Right cardiac atrium (tissue), 5 donors: Measurements from ENCODE around the gene GPC5. TPM values are rescaled to one million over a fixed set of nuclear protein-coding genes. Genes with fewer than 3 reads are reported as not detected.
"Not testable (repeated sequence)": the region's sequence is repeated elsewhere in the genome, so short reads cannot be mapped to it uniquely, and the experiment has no call there.

Experiments
- ATAC-seq, 2 donors: fragments of 200-7000 bp; cut with Tn5 transposase; one replicate each; pipeline versions ENCODE4 v1.8.0 to v1.9.1; 2020; ENCODE audit warnings: moderate library complexity in 2 of 2, mild to moderate bottlenecking in 1 of 2
- DNase-seq, 3 donors: peaks; one replicate each; pipeline ENCODE4 v3.0.0-alpha.2; 2020
- H3K27ac ChIP-seq: one replicate; pipeline ENCODE4 v1.5.1; 2013; ENCODE audit warnings: mild to moderate bottlenecking, low read length, control low read depth, moderate library complexity
- H3K27me3 ChIP-seq: one replicate; pipeline ENCODE4 v1.6.1; 2013; ENCODE audit not compliant: control insufficient read depth, insufficient read depth
- H3K4me1 ChIP-seq: one replicate; pipeline ENCODE4 v1.6.1; 2013; ENCODE audit warnings: low read length; ENCODE audit not compliant: control insufficient read depth, insufficient read depth
- H3K4me3 ChIP-seq: one replicate; pipeline ENCODE4 v1.5.1; 2013; ENCODE audit warnings: low read length, control low read depth
- H3K9me3 ChIP-seq: one replicate; pipeline ENCODE4 v1.6.1; 2013; ENCODE audit warnings: low read length; ENCODE audit not compliant: control insufficient read depth
- WGBS: extraction: QIAGEN DNeasy Blood & Tissue Kit; methylation state at CpG from one replicate; pipeline ENCODE4 v1.1.7; 2013; 5-methylcytosine and 5-hydroxymethylcytosine counted together
- intact Hi-C, 4 donors: fragments of 100-400 bp; cut with DNase I; formaldehyde crosslinking; loops; one replicate each; pipeline versions ENCODE4 v1.11.0 to v1.14.0; 2022 to 2023
- polyA plus RNA-seq: library from polyadenylated mRNA; stranded (reverse); fragments of 200-250 nt; gene quantifications from one replicate; pipeline ENCODE4 v1.2.3, GENCODE V29; 2013
- total RNA-seq, 4 donors: library from RNA; stranded (reverse); fragmentation: NEBNext Ultra II Directional; extraction: Animal tissue kit (Norgen Biotek cat#: 25700); gene quantifications; one replicate each; pipeline ENCODE4 v1.2.1, GENCODE V29; 2021
- donor health status: healthy with polysubstance abuse.
- donor health status: DM: no; HTN: yes; CAD: no.
- donor health status: DM: no; HTN: no; CAD: no.
- donor health status: DM: no; HTN: yes; CAD: no; lungs with severe emphysema.
- donor health status: DM: yes; HTN: yes; CAD: no.

The GPC5 gene
- total and polyA plus RNA-seq, 5 donors = 0.99 to 4.3 (median 2.6) TPM

DNA sequence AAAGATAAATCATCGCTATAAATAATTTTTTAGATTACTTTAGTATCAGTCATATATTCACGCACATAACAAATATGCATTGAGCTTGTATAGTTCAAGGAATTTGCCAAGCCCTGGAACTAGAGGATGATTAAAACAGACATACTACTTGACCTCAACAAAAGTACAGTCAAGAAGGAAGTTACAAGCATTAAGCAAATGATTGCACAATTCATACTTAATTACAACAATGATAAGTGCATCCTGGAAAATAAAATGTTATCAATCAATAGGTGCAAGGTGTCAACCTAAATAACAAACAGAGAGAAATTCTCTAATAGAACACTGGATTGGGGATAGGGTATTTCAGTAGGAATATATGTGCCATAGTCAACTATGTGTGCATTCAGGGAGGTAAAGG, 491.2 kb downstream of the GPC5 start:
- intact Hi-C loops = no loop called here
- 86% methylated on average over 2 of the region's 2 CpGs for WGBS
- no peaks in the 10 kb centered on the region for H3K9me3 ChIP-seq
- no peak overlapping the region for H3K4me3 ChIP-seq
- no peaks in the 10 kb centered on the region for H3K27me3 ChIP-seq
- H3K4me1 ChIP-seq = no peaks in the 10 kb centered on the region
- no peak overlapping the region for H3K27ac ChIP-seq
- ATAC-seq (no peak), DNase-seq (no peak)

DNA sequence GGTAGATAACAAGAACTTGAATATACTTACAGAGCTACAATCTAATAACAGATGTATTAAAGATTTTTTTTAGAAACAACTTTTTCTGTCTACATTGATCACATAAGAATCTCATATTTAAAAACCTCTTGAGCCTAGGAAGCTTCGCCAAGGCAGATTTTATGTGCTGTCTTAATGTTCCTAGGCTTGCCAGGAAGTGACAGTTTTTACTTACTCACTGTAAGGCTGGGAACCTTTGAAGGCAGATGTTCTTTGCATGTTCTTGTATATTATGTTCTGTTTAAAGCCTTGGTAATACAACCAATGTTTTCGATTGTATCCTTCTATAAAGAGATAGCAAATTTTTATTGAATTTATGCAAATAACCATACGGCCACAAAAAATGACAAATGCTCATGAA, 492.7 kb downstream of the GPC5 start:
- Histone ChIP-seq H3K4me3 (no peak overlapping the region), H3K27ac (no peak overlapping the region), H3K9me3 (no peaks in the 10 kb centered on the region), H3K27me3 (no peaks in the 10 kb centered on the region), H3K4me1 (no peaks in the 10 kb centered on the region)
- intact Hi-C loops = no loop called here
- WGBS = 76% methylated on average over 3 of the region's 3 CpGs
- ATAC-seq (no peak), DNase-seq (no peak)

DNA sequence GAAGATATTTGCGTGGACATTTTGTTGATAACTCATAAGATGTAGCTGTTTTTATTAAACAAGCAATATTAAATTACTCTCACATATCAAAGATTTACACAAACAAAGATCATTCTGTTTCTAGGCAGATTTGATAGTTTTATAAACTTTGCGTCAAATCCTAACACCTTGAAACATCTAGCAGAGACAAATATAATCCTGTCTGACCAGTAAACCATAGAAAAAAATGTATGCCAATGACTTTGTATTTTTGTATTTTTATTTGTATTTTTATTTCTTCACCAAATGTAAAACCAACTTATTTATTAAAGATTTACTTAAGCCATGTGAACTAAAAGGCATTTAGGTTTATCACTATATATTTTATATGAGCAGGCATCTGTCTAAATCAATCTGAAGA, 494.6 kb downstream of the GPC5 start:
- H3K9me3 ChIP-seq = no peaks in the 10 kb centered on the region
- H3K27ac ChIP-seq = no peak overlapping the region
- ATAC-seq (no peak), DNase-seq (no peak)
- no peaks in the 10 kb centered on the region for H3K27me3 ChIP-seq
- WGBS = 96% methylated on average over 2 of the region's 2 CpGs
- H3K4me1 ChIP-seq = no peaks in the 10 kb centered on the region
- intact Hi-C loops = no loop called here
- no peak overlapping the region for H3K4me3 ChIP-seq

DNA sequence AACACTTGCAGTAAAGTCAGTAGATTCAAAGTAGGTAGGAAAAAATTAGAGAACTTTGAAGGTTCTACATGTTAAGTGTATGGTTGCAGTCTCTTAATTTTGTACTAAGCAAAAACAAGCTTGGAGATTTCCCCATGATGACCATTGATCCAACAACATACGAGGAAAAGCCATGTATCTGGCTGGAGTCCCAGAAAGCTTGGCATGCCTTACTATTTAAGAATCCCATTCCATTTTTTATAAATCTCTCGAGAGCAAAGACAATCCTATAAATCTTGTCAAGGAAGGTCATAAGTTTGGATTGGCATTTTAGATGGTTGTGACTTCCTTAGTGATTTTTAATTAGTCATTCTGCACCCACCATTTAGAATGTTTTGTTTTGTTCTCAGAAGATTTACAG, 495.9 kb downstream of the GPC5 start:
- no peaks in the 10 kb centered on the region for H3K4me1 ChIP-seq
- DNase-seq = no peak

DNA sequence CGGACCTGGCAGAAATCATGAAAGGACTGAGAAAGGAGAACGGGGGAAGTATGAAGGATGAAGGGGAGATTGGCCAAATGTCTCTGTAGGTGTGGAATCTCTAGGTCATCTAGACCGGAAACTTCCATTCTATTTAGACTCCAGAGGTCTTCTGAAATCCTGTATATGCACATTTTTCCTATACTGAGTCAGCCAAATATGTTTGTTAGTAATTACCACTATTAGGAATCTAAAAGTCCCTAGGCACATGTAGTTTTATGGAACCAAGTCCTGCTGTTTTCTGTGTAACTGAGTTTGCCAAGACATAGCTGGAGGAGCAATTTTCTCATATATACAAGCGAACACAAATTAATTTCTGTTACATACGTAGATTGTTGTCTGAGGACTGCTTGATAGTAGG, 498.1 kb downstream of the GPC5 start:
- no peak overlapping the region for H3K27ac ChIP-seq
- DNase-seq (no peak), ATAC-seq (no peak)
- intact Hi-C loops = no loop called here
- WGBS = 80% methylated on average over 5 of the region's 5 CpGs
- H3K4me1 ChIP-seq = no peaks in the 10 kb centered on the region
- no peak overlapping the region for H3K4me3 ChIP-seq
- no peaks in the 10 kb centered on the region for H3K27me3 ChIP-seq
- no peaks in the 10 kb centered on the region for H3K9me3 ChIP-seq

More for the DNA sequence above, 495.9 kb downstream of the GPC5 start:
- no peak overlapping the region for H3K4me3 ChIP-seq
- no peaks in the 10 kb centered on the region for H3K9me3 ChIP-seq
- ATAC-seq = no peak
- 16% methylated on average over 2 of the region's 2 CpGs for WGBS
- no peak overlapping the region for H3K27ac ChIP-seq
- intact Hi-C loops = no loop called here
- H3K27me3 ChIP-seq = no peaks in the 10 kb centered on the region

DNA sequence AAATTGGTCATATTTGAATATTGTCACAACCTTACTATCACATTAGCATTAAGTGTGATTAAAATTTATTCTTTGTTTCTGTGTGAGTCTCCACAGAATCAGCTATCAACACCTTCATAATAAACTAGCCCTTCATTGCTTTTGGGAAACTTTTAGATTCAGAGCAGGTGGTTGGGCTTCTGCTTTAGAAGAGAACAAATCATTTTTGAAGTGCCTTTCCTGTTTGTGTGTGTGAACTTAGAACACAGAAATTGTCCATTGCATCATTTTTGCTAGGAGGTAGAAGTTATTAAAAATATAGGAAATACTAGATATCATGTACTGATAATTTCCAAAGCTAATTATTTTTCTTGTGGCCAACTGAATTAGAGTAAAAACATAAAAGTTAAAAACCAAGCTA, 500.6 kb downstream of the GPC5 start:
- H3K4me1 ChIP-seq, DNase-seq, H3K9me3 ChIP-seq, intact Hi-C loops, H3K27me3 ChIP-seq, ATAC-seq, H3K4me3 ChIP-seq, H3K27ac ChIP-seq: not testable (repeated sequence)

DNA sequence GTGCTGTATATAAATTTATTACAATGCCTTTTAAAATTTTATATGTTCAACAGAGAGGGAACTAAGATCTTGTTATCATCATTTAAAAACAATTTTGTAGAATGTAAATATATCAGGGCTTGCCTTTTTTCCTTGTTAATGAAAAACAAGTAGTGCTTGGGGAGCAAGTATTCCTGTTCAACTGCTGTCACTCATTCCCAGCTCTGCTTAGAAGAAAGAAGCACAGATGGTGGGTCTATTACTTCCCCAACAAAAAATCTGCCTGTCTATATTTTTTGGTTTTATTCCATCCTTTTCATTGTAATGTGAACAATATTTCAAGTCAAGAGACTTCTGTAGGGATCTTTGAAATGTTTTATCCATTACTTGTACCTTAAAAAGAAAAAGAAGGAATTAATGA, 503.9 kb downstream of the GPC5 start:
- H3K27me3 ChIP-seq = no peaks in the 10 kb centered on the region
- intact Hi-C loops = no loop called here
- no peaks in the 10 kb centered on the region for H3K4me1 ChIP-seq
- H3K9me3 ChIP-seq = no peaks in the 10 kb centered on the region
- DNase-seq (no peak), ATAC-seq (no peak)
- no peak overlapping the region for H3K4me3 ChIP-seq
- H3K27ac ChIP-seq = no peak overlapping the region

DNA sequence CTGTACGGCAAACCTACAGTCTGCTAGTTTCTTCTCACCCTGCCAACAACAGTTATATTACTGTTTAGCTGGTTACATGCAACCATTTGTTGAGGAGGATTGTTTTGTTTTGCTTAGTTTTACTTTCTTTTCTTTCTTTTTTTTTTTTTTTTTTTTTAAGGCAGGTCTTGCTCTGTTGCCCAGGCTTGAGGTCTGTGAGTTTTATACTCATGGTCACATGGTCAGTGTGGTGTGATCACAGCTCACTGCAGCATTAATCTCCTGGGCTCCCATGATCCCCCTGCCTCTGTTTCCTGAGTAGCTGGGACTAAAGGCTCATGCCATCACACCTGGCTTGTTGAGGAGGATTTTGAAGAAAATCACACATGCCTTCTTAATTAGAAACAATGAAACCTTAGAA, 505.6 kb downstream of the GPC5 start:
- Histone ChIP-seq H3K4me3 (no peak overlapping the region), H3K27ac (no peak overlapping the region), H3K4me1 (no peaks in the 10 kb centered on the region), H3K9me3 (no peaks in the 10 kb centered on the region), H3K27me3 (no peaks in the 10 kb centered on the region)
- ATAC-seq = no peak
- 51% methylated on average over 1 of the region's 1 CpG for WGBS
- intact Hi-C loops = no loop called here
- no peak for DNase-seq

DNA sequence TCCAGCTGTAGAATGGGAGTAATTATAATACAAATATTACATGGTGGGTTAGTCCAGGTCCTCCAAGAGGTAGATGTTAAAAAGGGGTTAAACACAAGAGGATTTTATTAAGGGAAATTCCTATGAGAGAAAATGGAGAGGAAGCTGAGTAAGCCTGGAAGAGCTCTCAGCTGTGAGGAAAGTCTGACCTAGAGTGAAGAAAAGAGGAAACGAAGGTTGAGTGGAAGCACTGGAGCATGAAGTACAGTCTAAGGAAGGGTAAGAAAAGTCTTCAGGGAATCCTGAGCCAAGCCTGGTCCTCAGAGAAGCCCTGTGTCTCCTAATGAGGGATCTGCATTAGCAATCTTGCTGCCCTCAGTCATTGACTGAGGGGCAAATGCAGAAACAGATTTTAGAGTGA, 506.2 kb downstream of the GPC5 start:
- ATAC-seq = no peak
- no peaks in the 10 kb centered on the region for H3K27me3 ChIP-seq
- H3K4me1 ChIP-seq = no peaks in the 10 kb centered on the region
- intact Hi-C loops = no loop called here
- 56% methylated on average over 1 of the region's 1 CpG for WGBS
- no peaks in the 10 kb centered on the region for H3K9me3 ChIP-seq
- no peak for DNase-seq
- H3K4me3 ChIP-seq = no peak overlapping the region
- H3K27ac ChIP-seq = no peak overlapping the region

DNA sequence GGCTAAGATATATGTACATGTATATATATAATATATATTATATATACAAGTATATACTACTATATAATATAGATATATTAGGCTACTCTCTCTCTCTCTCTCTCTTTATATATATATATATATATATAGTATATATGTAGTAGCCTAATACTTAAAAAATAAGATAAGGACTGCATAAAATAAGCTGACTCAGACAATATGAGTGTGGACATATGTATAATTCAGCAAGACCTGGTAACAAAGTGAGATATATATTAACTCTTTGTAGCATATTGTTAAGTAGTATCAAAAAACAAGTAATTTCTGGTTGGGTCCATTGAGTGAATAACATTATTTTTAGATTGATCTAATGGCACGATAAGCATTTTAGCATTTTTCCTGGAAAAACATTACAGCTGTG, 509.0 kb downstream of the GPC5 start:
- Histone ChIP-seq H3K27me3 (no peaks in the 10 kb centered on the region), H3K9me3 (no peaks in the 10 kb centered on the region), H3K4me1 (no peaks in the 10 kb centered on the region), H3K4me3 (no peak overlapping the region), H3K27ac (no peak overlapping the region)
- no peak for DNase-seq
- intact Hi-C loops = no loop called here
- 72% methylated on average over 1 of the region's 1 CpG for WGBS
- no peak for ATAC-seq

DNA sequence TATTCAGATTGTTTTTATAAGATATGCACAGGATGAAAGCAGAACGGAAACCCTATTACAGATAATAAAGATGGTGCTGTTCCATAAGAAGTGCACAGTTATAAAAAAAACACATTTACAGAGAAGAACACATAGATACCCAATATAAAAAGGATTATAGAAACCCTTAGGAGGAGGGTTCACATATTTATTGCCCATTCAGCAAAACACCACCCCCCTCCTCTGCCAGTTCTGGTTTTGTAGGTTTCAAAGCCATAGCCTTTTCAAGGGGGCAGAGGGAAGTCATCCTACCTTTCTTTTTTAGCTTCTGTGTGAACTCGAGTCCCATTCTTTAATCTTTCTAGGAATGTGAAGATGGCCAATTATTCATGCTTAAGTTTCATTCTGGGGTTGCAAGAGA, 511.2 kb downstream of the GPC5 start:
- ATAC-seq (no peak), DNase-seq (no peak)
- H3K27me3 ChIP-seq = no peaks in the 10 kb centered on the region
- H3K4me1 ChIP-seq = no peaks in the 10 kb centered on the region
- no peak overlapping the region for H3K27ac ChIP-seq
- WGBS = 70% methylated on average over 2 of the region's 2 CpGs
- H3K4me3 ChIP-seq = no peak overlapping the region
- no peaks in the 10 kb centered on the region for H3K9me3 ChIP-seq
- intact Hi-C loops = no loop called here

DNA sequence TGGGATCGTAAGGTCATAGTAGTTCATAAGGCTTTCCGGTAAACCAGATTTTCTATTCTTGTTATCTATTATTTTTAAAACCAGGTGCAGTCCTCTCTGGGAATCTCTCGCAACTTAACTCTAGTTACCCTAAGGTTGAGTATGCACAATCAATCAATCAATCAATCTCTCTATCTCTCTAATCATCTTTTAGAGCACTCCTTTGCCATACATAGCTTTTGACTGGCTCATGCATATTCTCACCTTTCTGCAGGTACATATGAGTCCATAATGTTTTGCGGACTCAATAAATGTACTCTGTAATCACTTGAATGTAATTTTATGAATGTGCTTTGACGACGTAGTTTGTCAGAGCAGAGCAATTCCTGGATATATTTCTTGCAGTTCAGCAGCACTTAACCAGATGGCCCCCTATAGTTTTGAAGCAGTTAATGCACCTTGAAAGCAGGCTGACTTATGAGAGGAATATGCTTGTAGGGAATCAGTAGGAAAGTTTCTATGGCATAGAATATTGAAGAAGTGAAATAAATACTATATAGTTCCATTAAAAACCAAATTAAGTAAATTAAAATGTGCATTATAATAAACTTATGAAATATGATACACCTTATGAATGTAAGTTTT, 524.7 kb downstream of the GPC5 start:
- Histone ChIP-seq H3K27me3 (no peaks in the 10 kb centered on the region), H3K4me1 (no peaks in the 10 kb centered on the region), H3K9me3 (no peaks in the 10 kb centered on the region), H3K27ac (no peak overlapping the region), H3K4me3 (no peak overlapping the region)
- intact Hi-C loops = no loop called here
- ATAC-seq (no peak), DNase-seq (no peak)
- 70% methylated on average over 6 of the region's 6 CpGs for WGBS
